HCT116 (cell line): ENCODE data around the gene UVSSA. TPM values are rescaled to one million over a fixed set of nuclear protein-coding genes. Genes with fewer than 3 reads are reported as not detected.

Experiments used
- ATAC-seq: fragments of 200-7000 bp; cut with Tn5 transposase; 2 replicates; pipeline ENCODE4 v1.9.1; 2020; ENCODE audit warnings: mild to moderate bottlenecking, moderate library complexity
- BruUV-seq: library from RNA; stranded (reverse); fragments of 400-500 nt; replicated peaks from 2 replicates; lab custom pipeline; 2021; lab: Mats Ljungman, UMichigan
- CTCF ChIA-PET: fragments of 300-600 bp; sonication (Branson Sonifier 250); formaldehyde crosslinking; loops from one replicate; lab custom pipeline; 2021; ENCODE audit warnings: antibody characterized with exemption; lab: Charles Lee
- POLR2A ChIA-PET: fragments of 300-600, 350-600 bp; sonication (Branson Sonifier 250); formaldehyde crosslinking; loops from one replicate; lab custom pipeline; 2021; ENCODE audit warnings: antibody characterized with exemption; lab: Charles Lee
- RAD21 ChIA-PET, 2 experiments: fragments of 300-600 bp; sonication (Branson Sonifier 250); formaldehyde crosslinking; loops; one replicate each; lab custom pipeline; 2023; ENCODE audit warnings: low total read pairs in 2 of 2; ENCODE audit not compliant: uncharacterized antibody in 2 of 2, unreplicated experiment in 2 of 2, low non-redundant PET in 1 of 2; lab: Charles Lee
- DNase-seq: peaks from one replicate; pipeline ENCODE4 v3.0.0-alpha.2; 2010; ENCODE audit warnings: low read depth, low spot score
- H2AFZ ChIP-seq: fragments of 200-600 bp; shearing (Covaris generic), sonication (generic); 2 replicates; pipeline ENCODE4 v1.6.1; 2017; ENCODE audit warnings: low read depth, mixed run types, mixed read lengths, antibody characterized with exemption, low read length; ENCODE audit not compliant: poor library complexity, severe bottlenecking
- H3K27ac ChIP-seq: 2 replicates; pipeline ENCODE4 v1.5.1; 2012; ENCODE audit warnings: low read depth, low read length
- H3K27me3 ChIP-seq: fragments of 200-600 bp; sonication (generic); 2 replicates; pipeline ENCODE4 v1.6.1; 2016; ENCODE audit warnings: mixed run types, low read length, mixed read lengths; ENCODE audit not compliant: insufficient read depth
- H3K36me3 ChIP-seq, 2 experiments: fragments of 200-500 bp in 1 of 2; fragments of 200-600 bp in 1 of 2; sonication (Bioruptor generic) in 1 of 2; sonication (generic) in 1 of 2; 2 replicates each; pipeline versions ENCODE4 v1.5.1 to v1.6.1; 2014 to 2016; ENCODE audit warnings: low read length in 2 of 2, inconsistent platforms in 1 of 2, mixed read lengths in 1 of 2, mixed run types in 1 of 2; ENCODE audit not compliant: insufficient read depth in 2 of 2, control insufficient read depth in 1 of 2
- H3K4me1 ChIP-seq, 2 experiments: fragments of 200-600 bp in 1 of 2; sonication (generic) in 1 of 2; 2 replicates each; pipeline versions ENCODE4 v1.5.1 to v1.6.1; 2012 to 2017; ENCODE audit warnings: low read length in 2 of 2, inconsistent platforms in 1 of 2, mild to moderate bottlenecking in 1 of 2, mixed read lengths in 1 of 2, mixed run types in 1 of 2, moderate library complexity in 1 of 2; ENCODE audit not compliant: insufficient read depth in 2 of 2, control insufficient read depth in 1 of 2
- H3K4me2 ChIP-seq: fragments of 200-600 bp; sonication (generic); 2 replicates; pipeline ENCODE4 v1.6.1; 2017; ENCODE audit warnings: mixed run types, low read length, mixed read lengths
- H3K4me3 ChIP-seq, 2 experiments: fragments of 200-600 bp in 1 of 2; sonication (generic) in 1 of 2; replicated peaks in 1 of 2; 2 replicates each; pipeline ENCODE4 v1.5.1; 2011 to 2016; ENCODE audit warnings: low read length in 2 of 2, control low read depth in 1 of 2, low read depth in 1 of 2, mild to moderate bottlenecking in 1 of 2, mixed read lengths in 1 of 2, mixed run types in 1 of 2
- H3K79me2 ChIP-seq: fragments of 200-600 bp; sonication (generic); 2 replicates; pipeline ENCODE4 v1.6.1; 2017; ENCODE audit warnings: mild to moderate bottlenecking, mixed run types, low read length, moderate library complexity, mixed read lengths; ENCODE audit not compliant: insufficient read depth
- H3K9ac ChIP-seq: fragments of 200-600 bp; sonication (generic); 2 replicates; pipeline ENCODE4 v1.6.1; 2016; ENCODE audit warnings: low read length, mixed read lengths
- H3K9me2 ChIP-seq: fragments of 200-600 bp; sonication (generic), shearing (Covaris generic); 2 replicates; pipeline ENCODE4 v1.6.1; 2017; ENCODE audit warnings: mixed run types, mild to moderate bottlenecking, moderate library complexity; ENCODE audit not compliant: insufficient read depth
- H3K9me3 ChIP-seq, 2 experiments: fragments of 200-500 bp in 1 of 2; fragments of 200-600 bp in 1 of 2; sonication (Bioruptor generic) in 1 of 2; sonication (generic) in 1 of 2; 2 replicates each; pipeline ENCODE4 v1.6.1; 2014 to 2017; ENCODE audit warnings: low read length in 2 of 2, mixed read lengths in 2 of 2, inconsistent platforms in 1 of 2, low read depth in 1 of 2, mild to moderate bottlenecking in 1 of 2, mixed run types in 1 of 2, moderate library complexity in 1 of 2; ENCODE audit not compliant: control insufficient read depth in 1 of 2, insufficient read depth in 1 of 2
- H4K20me1 ChIP-seq: fragments of 200-600 bp; sonication (generic), shearing (Covaris generic); 2 replicates; pipeline ENCODE4 v1.6.1; 2017; ENCODE audit warnings: mixed run types, mild to moderate bottlenecking, moderate library complexity; ENCODE audit not compliant: insufficient read depth
- ELF1 ChIP-seq: IDR thresholded peaks from 2 replicates; pipeline ENCODE4 v1.6.1; 2012; ENCODE audit warnings: low read depth, borderline replicate concordance
- EZH2 ChIP-seq: fragments of 200-600 bp; sonication (generic); IDR thresholded peaks from 2 replicates; pipeline ENCODE4 v1.6.1; 2017; ENCODE audit warnings: antibody characterized with exemption, mixed run types
- POLR2AphosphoS5 ChIP-seq: IDR thresholded peaks from 2 replicates; pipeline ENCODE4 v1.6.1; 2011; ENCODE audit warnings: mild to moderate bottlenecking, low read depth, low read length, moderate library complexity
- RAD21 ChIP-seq: IDR thresholded peaks from 2 replicates; pipeline ENCODE4 v1.6.1; 2012; ENCODE audit warnings: low read depth, mild to moderate bottlenecking
- REST ChIP-seq: IDR thresholded peaks from 2 replicates; pipeline ENCODE4 v1.6.1; 2012; ENCODE audit warnings: low read depth
- ZFX ChIP-seq: fragments of 450-650 bp; IDR thresholded peaks from 2 replicates; pipeline ENCODE4 v1.6.1; 2017
- intact Hi-C: fragments of 100-400 bp; cut with micrococcal nuclease; formaldehyde crosslinking; loops from 2 replicates; pipeline ENCODE4 v1.10.0; 2022
- total RNA-seq: library from RNA; stranded (reverse); gene quantifications from one replicate; pipeline ENCODE4 v1.2.1, GENCODE V29; 2021; ENCODE audit not compliant: unreplicated experiment

The UVSSA gene
- total RNA-seq, 1 experiment from 2014 or later, result 30.5 TPM

- TF ChIP-seq ZFX, result no peak
- no peak for TF ChIP-seq POLR2AphosphoS5
- no peak for TF ChIP-seq ELF1
- TF ChIP-seq REST, result no peak
- H3K4me2 ChIP-seq, result no peak overlapping the region
- ATAC-seq, result no peak
- ChIA-PET POLR2A (no interaction called here), CTCF (no interaction called here), RAD21 (no interaction called here)
- no peak overlapping the region for H3K9ac ChIP-seq
- no peak overlapping the region for H3K4me3 ChIP-seq
- DNase-seq, result no peak
- H4K20me1 ChIP-seq, result no peaks in the 10 kb centered on the region
- BruUV-seq, result no TSS peak
- intact Hi-C loops, result no loop called here
- H3K9me3 ChIP-seq, result no peaks in the 10 kb centered on the region
- no peak overlapping the region for H3K27ac ChIP-seq
- no peaks in the 10 kb centered on the region; a peak in 1 of 4 replicates for H3K36me3 ChIP-seq
- H2AFZ ChIP-seq, result no peak overlapping the region
- H3K27me3 ChIP-seq, result no peaks in the 10 kb centered on the region
- peaks cover 0 to 5% of the 10 kb centered on the region in 2 experiments; a peak in 1 of 4 replicates for H3K4me1 ChIP-seq
- no peaks in the 10 kb centered on the region for H3K79me2 ChIP-seq
- no peaks in the 10 kb centered on the region for H3K9me2 ChIP-seq
Observed at GRCh38 chr4:1362521-1362920, 15.5 kb downstream of the UVSSA start.

DNA sequence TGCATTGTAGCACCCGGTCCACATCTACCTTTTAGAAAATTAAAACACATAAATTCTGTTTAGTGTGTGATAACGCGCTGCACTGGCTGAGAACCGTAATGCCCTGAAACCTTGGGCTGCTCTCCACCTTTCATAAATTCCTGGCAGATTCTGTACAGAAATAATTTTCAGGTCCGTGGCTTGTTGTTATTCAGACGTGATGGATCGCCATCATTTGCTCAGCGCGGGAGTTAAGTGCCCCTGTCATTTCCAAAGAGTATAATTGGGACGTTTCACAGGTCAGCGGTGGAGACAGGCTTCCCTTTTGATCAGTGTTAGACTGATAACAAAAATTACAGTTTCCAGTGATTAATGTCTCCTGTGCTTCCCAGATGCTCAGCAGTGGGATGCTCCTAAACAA, 16.5 kb downstream of the UVSSA start:
- Histone ChIP-seq H3K79me2 (no peaks in the 10 kb centered on the region), H3K9me3 (no peaks in the 10 kb centered on the region), H2AFZ (no peak overlapping the region)
- RAD21 ChIA-PET, result no interaction called here
- TF ChIP-seq ELF1 (no peak), RAD21 (no peak), EZH2 (no peak)
- TF ChIP-seq, all 23 proteins: peak for 0
- DNase-seq (no peak), ATAC-seq (no peak)
- no peak overlapping the region for H3K4me2 ChIP-seq
- no peaks in the 10 kb centered on the region for H3K36me3 ChIP-seq
- ChIA-PET CTCF (no interaction called here), POLR2A (no interaction called here)
- H4K20me1 ChIP-seq, result no peaks in the 10 kb centered on the region
- no peaks in the 10 kb centered on the region for H3K9me2 ChIP-seq
- no peak overlapping the region for H3K27ac ChIP-seq
- intact Hi-C loops, result no loop called here
- no peak overlapping the region for H3K4me3 ChIP-seq
- no peaks in the 10 kb centered on the region for H3K27me3 ChIP-seq
- peaks cover 0 to 5% of the 10 kb centered on the region in 2 experiments; a peak in 1 of 4 replicates for H3K4me1 ChIP-seq
- no TSS peak for BruUV-seq
- H3K9ac ChIP-seq, result no peak overlapping the region
